Tibial artery (tissue), 4 donors: ENCODE measurements around the gene AMFR.

Source experiments
- DNase-seq, 2 donors: peaks; one replicate each; pipeline ENCODE4 v3.0.0-alpha.2; 2019
- H3K27ac ChIP-seq, 2 donors: fragments of 200-600 bp; sonication (generic) in 1 of 2; 1 replicate in 1 of 2; 2 replicates in 1 of 2; pipeline ENCODE4 v1.5.1; 2018 to 2019; ENCODE audit warnings: mild to moderate bottlenecking in 1 of 2
- H3K27me3 ChIP-seq, 2 donors: fragments of 200-600 bp; sonication (generic) in 1 of 2; one replicate each; pipeline versions ENCODE4 v1.5.1 to v1.6.0; 2016 to 2019
- H3K36me3 ChIP-seq, 3 donors: fragments of 200-600 bp; sonication (generic) in 2 of 3; one replicate each; pipeline ENCODE4 v1.5.1; 2016 to 2019; ENCODE audit warnings: mild to moderate bottlenecking in 2 of 3
- H3K4me1 ChIP-seq, 4 donors: fragments of 200-600 bp; sonication (generic) in 2 of 4; 1 replicate in 3 of 4; 2 replicates in 1 of 4; pipeline ENCODE4 v1.5.1; 2016 to 2019
- H3K4me3 ChIP-seq, 2 donors: fragments of 200-600 bp; sonication (generic) in 1 of 2; 1 replicate in 1 of 2; 2 replicates in 1 of 2; pipeline ENCODE4 v1.5.1; 2018 to 2019; ENCODE audit warnings: mild to moderate bottlenecking in 2 of 2
- H3K9me3 ChIP-seq, 3 donors: fragments of 200-600 bp; sonication (generic) in 1 of 3; one replicate each; pipeline ENCODE4 v1.5.1; 2016 to 2019
- CTCF ChIP-seq, 2 experiments: fragments of 200-600 bp in 1 of 2; fragments of 450-650 bp in 1 of 2; IDR thresholded peaks; one replicate each; pipeline ENCODE4 v1.5.1; 2017 to 2019; ENCODE audit warnings: antibody characterized with exemption in 2 of 2, mild to moderate bottlenecking in 1 of 2, moderate library complexity in 1 of 2
- intact Hi-C: fragments of 100-400 bp; cut with DNase I; formaldehyde crosslinking; loops from one replicate; pipeline ENCODE4 v1.15.0; 2023; ENCODE audit warnings: low total_unique reads

Gene AMFR

GRCh38 chr16:56321571-56321970 is 103.8 kb downstream of the AMFR start:
- Histone ChIP-seq H3K4me3 (no peak overlapping the region), H3K36me3 (no peaks in the 10 kb centered on the region), H3K4me1 (peaks cover 0 to 12% (median 4%) of the 10 kb centered on the region in 4 donors), H3K9me3 (no peaks in the 10 kb centered on the region), H3K27ac (no peak overlapping the region), H3K27me3 (no peaks in the 10 kb centered on the region)
- no peak for TF ChIP-seq CTCF (IDR thresholded peaks at IDR 0.05)
- DNase-seq, result no peak
- intact Hi-C loops, result no loop called here

DNA sequence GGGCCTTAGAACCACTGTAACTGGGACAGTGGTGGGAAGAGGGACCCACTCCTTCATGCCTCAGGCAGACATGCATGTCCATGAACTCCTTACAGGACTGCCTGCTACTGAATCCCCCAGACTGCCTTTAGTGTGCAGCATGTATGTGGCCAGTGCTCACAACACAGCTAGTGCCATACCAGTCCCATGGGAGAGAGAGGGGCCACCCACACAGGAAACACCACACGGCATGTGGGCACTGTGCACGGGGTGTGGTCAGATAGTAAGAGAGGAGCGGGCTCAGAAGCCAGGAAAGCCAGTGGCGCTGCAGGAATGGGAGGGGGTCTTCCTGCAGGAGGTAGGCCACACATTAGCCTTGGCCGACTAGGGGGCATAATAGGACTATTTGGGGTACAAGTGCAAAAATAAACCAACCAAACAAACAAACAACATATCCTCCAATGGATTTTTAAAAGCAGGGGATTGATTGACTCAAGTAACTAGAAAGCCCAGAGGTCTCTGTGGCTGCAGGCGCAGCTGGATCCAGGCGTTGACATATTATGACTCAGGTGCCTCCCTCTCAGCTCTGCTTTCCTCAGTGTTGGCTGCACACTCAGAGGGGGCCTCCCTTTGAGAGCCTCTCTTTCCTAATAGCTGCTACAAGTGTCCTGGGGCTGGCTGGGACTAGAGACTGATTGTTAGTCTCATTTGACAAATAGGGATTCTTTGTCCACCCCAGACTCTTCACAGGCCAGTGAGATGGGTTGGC is 104.4 kb downstream of the AMFR start:
- peaks cover 0 to 12% (median 4%) of the 10 kb centered on the region in 4 donors for H3K4me1 ChIP-seq
- H3K4me3 ChIP-seq, result no peak overlapping the region
- no peak overlapping the region for H3K27ac ChIP-seq

GRCh38 chr16:56320056-56320455 is 105.3 kb downstream of the AMFR start:
- Histone ChIP-seq H3K36me3 (no peaks in the 10 kb centered on the region), H3K9me3 (no peaks in the 10 kb centered on the region), H3K27ac (no peak overlapping the region), H3K27me3 (no peaks in the 10 kb centered on the region), H3K4me1 (peaks cover 0 to 12% (median 4%) of the 10 kb centered on the region in 4 donors), H3K4me3 (no peak overlapping the region)
- intact Hi-C loops, result no loop called here
- no peak for DNase-seq
- TF ChIP-seq CTCF (IDR thresholded peaks at IDR 0.05), result no peak

More for the DNA sequence above, 104.4 kb downstream of the AMFR start:
- H3K9me3 ChIP-seq, result no peaks in the 10 kb centered on the region
- TF ChIP-seq CTCF (IDR thresholded peaks at IDR 0.05), result no peak
- no peak for DNase-seq
- no peaks in the 10 kb centered on the region for H3K27me3 ChIP-seq
- intact Hi-C loops, result no loop called here
- H3K36me3 ChIP-seq, result no peaks in the 10 kb centered on the region

- no peaks in the 10 kb centered on the region for H3K9me3 ChIP-seq
- no peak overlapping the region for H3K4me3 ChIP-seq
- no peak for DNase-seq
- H3K36me3 ChIP-seq, result no peaks in the 10 kb centered on the region
- H3K27me3 ChIP-seq, result no peaks in the 10 kb centered on the region
- H3K4me1 ChIP-seq, result peaks cover 0 to 12% (median 4%) of the 10 kb centered on the region in 4 donors
- H3K27ac ChIP-seq, result no peak overlapping the region
- no peak for TF ChIP-seq CTCF (IDR thresholded peaks at IDR 0.05)
- intact Hi-C loops, result loop anchor here (5.0 kb wide), 1 partner anchor 372 kb away; no protein-coding TSS in a partner anchor
Measured at GRCh38 chr16:56319376-56319775, 106.0 kb downstream of the AMFR start.

GRCh38 chr16:56318827-56319140 is 106.6 kb downstream of the AMFR start:
- intact Hi-C loops, result loop anchor here (5.0 kb wide), 1 partner anchor 371 kb away; no protein-coding TSS in a partner anchor
- Histone ChIP-seq H3K27ac (no peak overlapping the region), H3K27me3 (no peaks in the 10 kb centered on the region), H3K4me3 (no peak overlapping the region), H3K4me1 (peaks cover 0 to 12% (median 4%) of the 10 kb centered on the region in 4 donors), H3K36me3 (no peaks in the 10 kb centered on the region), H3K9me3 (no peaks in the 10 kb centered on the region)
- no peak for DNase-seq
- no peak for TF ChIP-seq CTCF (IDR thresholded peaks at IDR 0.05)
